B cell (primary cell): Measurements from ENCODE around the gene DENND1A. TPM values are rescaled to one million over a fixed set of nuclear protein-coding genes. Genes with fewer than 3 reads are reported as not detected.

ENCODE experiments used
- ATAC-seq: fragments of 200-7000 bp; cut with Tn5 transposase; one replicate; pipeline ENCODE4 v1.10.0; 2021; ENCODE audit warnings: low read depth, mild to moderate bottlenecking, moderate number of reproducible peaks, moderate library complexity
- CTCF ChIA-PET: fragments of 350-600 bp; sonication (Branson Sonifier 250); formaldehyde crosslinking; loops from one replicate; lab custom pipeline; 2021; ENCODE audit warnings: antibody characterized with exemption, inconsistent platforms; lab: Charles Lee
- POLR2A ChIA-PET: fragments of 350-600 bp; sonication (Branson Sonifier 250); formaldehyde crosslinking; loops from one replicate; lab custom pipeline; 2021; ENCODE audit warnings: antibody characterized with exemption; lab: Charles Lee
- DNase-seq: peaks from one replicate; pipeline ENCODE4 v3.0.0; 2013
- H2AFZ ChIP-seq: 2 replicates; pipeline ENCODE4 v1.6.1; 2012; ENCODE audit warnings: mild to moderate bottlenecking, low read depth, low read length; ENCODE audit not compliant: insufficient read depth, poor library complexity, severe bottlenecking
- H3K27ac ChIP-seq, 2 donors: 1 replicate in 1 of 2; 2 replicates in 1 of 2; pipeline ENCODE4 v1.5.1; 2012 to 2013; ENCODE audit warnings: low read length in 2 of 2, mild to moderate bottlenecking in 2 of 2, moderate library complexity in 1 of 2
- H3K27me3 ChIP-seq, 4 experiments: fragments of 200-600 bp in 1 of 4; sonication (generic) in 1 of 4; replicated peaks in 1 of 4; 1 replicate in 2 of 4; 2 replicates in 2 of 4; pipeline versions ENCODE4 v1.6.1 to v1.7.0; 2013 to 2016; ENCODE audit warnings: low read length in 3 of 4, mild to moderate bottlenecking in 2 of 4, mixed read lengths in 1 of 4, moderate library complexity in 1 of 4; ENCODE audit not compliant: insufficient read depth in 4 of 4, control insufficient read depth in 3 of 4; ENCODE audit errors: control extremely low read depth in 1 of 4
- H3K36me3 ChIP-seq, 2 experiments: replicated peaks in 1 of 2; 1 replicate in 1 of 2; 2 replicates in 1 of 2; pipeline versions ENCODE4 v1.6.1 to v1.7.1; 2013; ENCODE audit warnings: low read length in 1 of 2; ENCODE audit not compliant: insufficient read depth in 2 of 2, control insufficient read depth in 1 of 2; ENCODE audit errors: control extremely low read depth in 1 of 2, extremely low read depth in 1 of 2
- H3K4me1 ChIP-seq, 2 donors: fragments of 200-600 bp in 1 of 2; sonication (generic) in 1 of 2; 1 replicate in 1 of 2; 2 replicates in 1 of 2; pipeline versions ENCODE4 v1.5.1 to v1.6.1; 2013 to 2017; ENCODE audit warnings: low read length in 2 of 2; ENCODE audit not compliant: control insufficient read depth in 2 of 2, insufficient read depth in 2 of 2
- H3K4me2 ChIP-seq: replicated peaks from 2 replicates; pipeline ENCODE3; 2012; ENCODE audit warnings: mild to moderate bottlenecking, low read depth, low read length; ENCODE audit not compliant: poor library complexity, severe bottlenecking
- H3K4me3 ChIP-seq, 5 experiments: fragments of 200-600 bp in 1 of 5; sonication (generic) in 1 of 5; 1 replicate in 3 of 5; 2 replicates in 2 of 5; pipeline versions ENCODE4 v1.5.1 to v1.7.0; 2011 to 2016; ENCODE audit warnings: low read length in 4 of 5, mild to moderate bottlenecking in 4 of 5, low read depth in 2 of 5, control low read depth in 1 of 5, moderate library complexity in 1 of 5; ENCODE audit not compliant: insufficient read depth in 1 of 5; ENCODE audit errors: control extremely low read depth in 1 of 5, extremely low read depth in 1 of 5
- H3K79me2 ChIP-seq: fragments of 200-600 bp; sonication (generic); one replicate; pipeline ENCODE4 v1.6.0; 2016; ENCODE audit warnings: low read length; ENCODE audit not compliant: control insufficient read depth, insufficient read depth
- H3K9ac ChIP-seq: fragments of 200-600 bp; sonication (generic); 2 replicates; pipeline ENCODE4 v1.6.1; 2017; ENCODE audit warnings: mild to moderate bottlenecking, low read length, moderate library complexity
- H3K9me3 ChIP-seq, 3 donors: one replicate each; pipeline versions ENCODE4 v1.6.1 to v1.7.1; 2013; ENCODE audit warnings: low read length in 2 of 3; ENCODE audit not compliant: control insufficient read depth in 2 of 3, insufficient read depth in 1 of 3; ENCODE audit errors: control extremely low read depth in 1 of 3
- H4K20me1 ChIP-seq: 2 replicates; pipeline ENCODE4 v1.6.0; 2012; ENCODE audit warnings: mild to moderate bottlenecking, low read length; ENCODE audit not compliant: insufficient read depth, control insufficient read depth, poor library complexity, severe bottlenecking
- H3K27ac Mint-ChIP-seq: one replicate; pipeline ENCODE4 v1.8.0; 2021; ENCODE audit warnings: mixed read lengths
- H3K27me3 Mint-ChIP-seq: one replicate; pipeline ENCODE4 v1.8.0; 2021; ENCODE audit warnings: mixed read lengths
- H3K4me1 Mint-ChIP-seq: one replicate; pipeline ENCODE4 v1.8.0; 2021; ENCODE audit warnings: mixed read lengths
- H3K4me3 Mint-ChIP-seq: one replicate; pipeline ENCODE4 v1.8.0; 2021; ENCODE audit warnings: mixed read lengths
- H3K9me3 Mint-ChIP-seq: one replicate; pipeline ENCODE4 v1.8.0; 2022; ENCODE audit warnings: mixed read lengths; ENCODE audit not compliant: insufficient read depth
- EZH2 ChIP-seq: IDR thresholded peaks from 2 replicates; pipeline ENCODE4 v1.6.1; 2012; ENCODE audit warnings: borderline replicate concordance, low read depth, mild to moderate bottlenecking, moderate library complexity, low read length; ENCODE audit not compliant: insufficient read depth, poor library complexity, severe bottlenecking
- WGBS: methylation state at CpG from one replicate; pipeline ENCODE4 v1.1.5; 2013; ENCODE audit warnings: missing lambda C conversion rate; ENCODE audit not compliant: insufficient coverage; 5-methylcytosine and 5-hydroxymethylcytosine counted together
- intact Hi-C: fragments of 100-400 bp; cut with micrococcal nuclease; formaldehyde crosslinking; loops from one replicate; pipeline ENCODE4 v1.10.0; 2022
- polyA plus RNA-seq: library from polyadenylated mRNA; depleted of rRNA; stranded (reverse); fragments of >200 nt; gene quantifications from 2 replicates; pipeline ENCODE4 v1.2.3, GENCODE V29; 2012
- total RNA-seq, 2 donors: library from RNA; stranded (reverse); fragments of 120-200 nt in 1 of 2; gene quantifications; 1 replicate in 1 of 2; 2 replicates in 1 of 2; pipeline versions ENCODE4 v1.2.3 to v1.2.4, GENCODE V29; 2013 to 2022
- TF ChIP-seq, protein P1 (sequence below): fragments of 200-600 bp; IDR thresholded peaks from one replicate; pipeline ENCODE4 v1.8.0; 2022; ENCODE audit warnings: antibody characterized with exemption, mild to moderate bottlenecking

DENND1A gene
- total and polyA plus RNA-seq, 2 donors (not counting 1 experiment from before 2014, with no cell fraction given) = 10.8 to 26.0 TPM

DNA sequence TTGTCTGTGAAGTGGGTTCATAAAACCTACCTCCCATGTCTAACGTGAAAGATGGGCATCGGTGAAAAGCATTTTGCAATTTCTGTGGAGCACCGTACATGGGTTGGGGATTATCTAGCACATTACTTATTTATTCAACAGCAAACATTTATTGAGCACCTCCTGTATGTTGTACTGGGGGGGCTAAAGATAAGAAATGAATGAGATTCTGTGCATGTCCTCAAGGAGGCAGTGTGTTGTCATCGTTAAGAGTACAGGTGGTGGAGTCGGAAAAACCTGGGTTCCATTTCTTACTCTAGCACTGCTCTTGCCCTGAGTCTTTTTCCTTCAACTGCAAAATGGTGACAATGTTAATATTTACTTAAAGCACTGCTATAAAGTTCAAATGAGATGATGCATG lies 30.4 kb upstream of the DENND1A start:
- ChIA-PET CTCF (interaction anchor here (1.0 to 1.3 kb wide), 2 partner anchors 81 to 577 kb away, joined by 3 to 4 read pairs; no protein-coding TSS in a partner anchor), POLR2A (no interaction called here)
- no peak for DNase-seq
- intact Hi-C loops = no loop called here
- H3K4me3 ChIP-seq = no peak overlapping the region
- peaks cover 7 to 8% of the 10 kb centered on the region in 2 donors for H3K4me1 ChIP-seq
- ATAC-seq = no peak
- no peaks in the 10 kb centered on the region for H4K20me1 ChIP-seq
- Mint-ChIP-seq H3K4me1 (peaks cover 10% of the 10 kb centered on the region), H3K4me3 (no peak overlapping the region), H3K27me3 (peaks cover 38% of the 10 kb centered on the region), H3K27ac (no peak overlapping the region), H3K9me3 (peaks cover 1% of the 10 kb centered on the region)
- H3K36me3 ChIP-seq = no peaks in the 10 kb centered on the region
- H3K9me3 ChIP-seq = peaks cover 0 to 3% (median 1%) of the 10 kb centered on the region in 3 donors
- no CpG with 5 or more reads among the region's 5 CpGs for WGBS
- H3K4me2 ChIP-seq = no peak overlapping the region
- H3K27ac ChIP-seq = no peak overlapping the region
- TF ChIP-seq EZH2 = no peak
- TF ChIP-seq, protein P1, sequence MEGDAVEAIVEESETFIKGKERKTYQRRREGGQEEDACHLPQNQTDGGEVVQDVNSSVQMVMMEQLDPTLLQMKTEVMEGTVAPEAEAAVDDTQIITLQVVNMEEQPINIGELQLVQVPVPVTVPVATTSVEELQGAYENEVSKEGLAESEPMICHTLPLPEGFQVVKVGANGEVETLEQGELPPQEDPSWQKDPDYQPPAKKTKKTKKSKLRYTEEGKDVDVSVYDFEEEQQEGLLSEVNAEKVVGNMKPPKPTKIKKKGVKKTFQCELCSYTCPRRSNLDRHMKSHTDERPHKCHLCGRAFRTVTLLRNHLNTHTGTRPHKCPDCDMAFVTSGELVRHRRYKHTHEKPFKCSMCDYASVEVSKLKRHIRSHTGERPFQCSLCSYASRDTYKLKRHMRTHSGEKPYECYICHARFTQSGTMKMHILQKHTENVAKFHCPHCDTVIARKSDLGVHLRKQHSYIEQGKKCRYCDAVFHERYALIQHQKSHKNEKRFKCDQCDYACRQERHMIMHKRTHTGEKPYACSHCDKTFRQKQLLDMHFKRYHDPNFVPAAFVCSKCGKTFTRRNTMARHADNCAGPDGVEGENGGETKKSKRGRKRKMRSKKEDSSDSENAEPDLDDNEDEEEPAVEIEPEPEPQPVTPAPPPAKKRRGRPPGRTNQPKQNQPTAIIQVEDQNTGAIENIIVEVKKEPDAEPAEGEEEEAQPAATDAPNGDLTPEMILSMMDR = no peak
- H3K27me3 ChIP-seq = peaks cover 0 to 17% (median 4%) of the 10 kb centered on the region in 4 experiments
- H2AFZ ChIP-seq = no peak overlapping the region
- no peak overlapping the region for H3K9ac ChIP-seq
- H3K79me2 ChIP-seq = no peaks in the 10 kb centered on the region

DNA sequence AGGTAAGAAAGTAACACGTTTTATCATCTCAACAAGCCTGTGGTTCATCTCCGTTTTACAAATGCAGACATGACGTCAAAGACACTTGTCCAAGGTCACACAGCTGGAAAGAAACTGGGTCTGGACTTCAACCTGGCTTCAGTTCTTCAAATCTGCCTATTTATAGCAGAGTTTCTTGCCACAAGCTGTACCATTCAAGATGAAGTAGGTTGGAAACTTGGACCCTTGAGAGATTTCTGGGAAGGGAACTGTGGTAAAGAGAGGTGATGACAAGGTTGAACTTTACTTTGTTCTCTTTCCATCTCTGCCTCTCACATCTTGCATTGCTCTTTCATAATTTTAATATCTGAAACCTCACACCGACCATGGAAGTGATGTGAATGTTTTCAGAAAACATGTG lies 29.9 kb upstream of the DENND1A start:
- H3K4me1 Mint-ChIP-seq = peaks cover 4% of the 10 kb centered on the region
- ATAC-seq (no peak), DNase-seq (no peak)
- H3K79me2 ChIP-seq = no peaks in the 10 kb centered on the region
- CTCF ChIA-PET = no interaction called here
- no peak overlapping the region for H3K4me3 ChIP-seq
- no peak overlapping the region for H3K4me3 Mint-ChIP-seq
- H3K9ac ChIP-seq = no peak overlapping the region
- H3K36me3 ChIP-seq = no peaks in the 10 kb centered on the region
- TF ChIP-seq, protein P1 = no peak
- no peak for TF ChIP-seq EZH2
- H3K27ac ChIP-seq = no peak overlapping the region
- H3K27me3 Mint-ChIP-seq = peaks cover 33% of the 10 kb centered on the region
- peaks cover 1% of the 10 kb centered on the region for H3K9me3 Mint-ChIP-seq
- H2AFZ ChIP-seq = no peak overlapping the region
- peaks cover 0 to 17% (median 4%) of the 10 kb centered on the region in 4 experiments for H3K27me3 ChIP-seq
- no peaks in the 10 kb centered on the region for H4K20me1 ChIP-seq
- H3K27ac Mint-ChIP-seq = no peak overlapping the region
- 79% methylated on average over 3 of the region's 4 CpGs for WGBS
- POLR2A ChIA-PET = no interaction called here
- H3K4me1 ChIP-seq = peaks cover 3 to 4% of the 10 kb centered on the region in 2 donors
- peaks cover 0 to 3% (median 0%) of the 10 kb centered on the region in 3 donors for H3K9me3 ChIP-seq
- H3K4me2 ChIP-seq = no peak overlapping the region
- intact Hi-C loops = no loop called here
